HG03060 (cell line): ENCODE measurements around the gene RNF10.
"Not testable (repeated sequence)": the region's sequence is repeated elsewhere in the genome, so short reads cannot be mapped to it uniquely, and the experiment has no call there.

Source experiments
- ATAC-seq: cut with Tn5 transposase; IDR thresholded peaks from one replicate; pipeline ENCODE4 v1.9.1; 2021; ENCODE audit warnings: low read depth, moderate number of reproducible peaks; ENCODE audit not compliant: unreplicated experiment

The RNF10 gene

GRCh38 chr12:120599672-120600552 lies 65.8 kb downstream of the RNF10 start:
- ATAC-seq = no peak

DNA sequence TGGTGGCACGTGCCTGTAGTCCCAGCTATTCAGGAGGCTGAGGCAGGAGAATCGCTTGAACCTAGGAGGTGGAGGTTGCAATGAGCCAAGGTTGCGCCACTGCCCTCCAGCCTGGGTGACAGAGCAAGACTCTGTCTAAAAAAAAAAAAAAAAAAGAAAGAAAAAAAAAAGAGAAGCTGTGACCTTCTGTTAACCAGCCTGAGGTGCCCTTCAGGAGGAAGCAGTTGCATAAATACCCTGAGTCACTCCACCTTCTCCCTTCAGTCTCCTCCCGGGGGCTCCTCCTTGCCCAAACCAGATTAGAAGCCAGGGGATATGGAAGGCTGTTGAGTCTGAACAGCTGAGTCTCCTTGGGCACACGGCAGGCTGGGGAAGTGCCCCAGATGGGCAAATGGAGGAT lies 68.3 kb downstream of the RNF10 start:
- ATAC-seq = not testable (repeated sequence)

DNA sequence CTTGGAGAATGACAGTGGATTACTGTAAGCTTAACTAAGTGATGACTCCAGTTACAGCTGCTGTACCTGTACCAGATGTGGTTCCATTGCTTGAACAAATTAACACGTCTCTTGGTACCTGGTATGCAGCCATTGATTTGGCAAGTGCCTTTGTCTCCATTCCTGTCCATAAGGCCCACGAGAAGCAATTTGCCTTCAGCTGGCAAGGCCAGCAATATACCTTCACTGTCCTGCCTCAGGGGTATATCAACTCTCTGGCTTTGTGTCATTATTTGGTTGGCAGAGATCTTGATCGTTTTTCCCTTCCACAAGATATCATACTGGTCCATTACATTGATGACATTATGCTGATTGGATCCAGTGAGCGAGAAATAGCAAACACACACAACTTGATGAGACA lies 76.4 kb downstream of the RNF10 start:
- ATAC-seq = no peak

GRCh38 chr12:120611534-120611933 lies 77.4 kb downstream of the RNF10 start:
- not testable (repeated sequence) for ATAC-seq

DNA sequence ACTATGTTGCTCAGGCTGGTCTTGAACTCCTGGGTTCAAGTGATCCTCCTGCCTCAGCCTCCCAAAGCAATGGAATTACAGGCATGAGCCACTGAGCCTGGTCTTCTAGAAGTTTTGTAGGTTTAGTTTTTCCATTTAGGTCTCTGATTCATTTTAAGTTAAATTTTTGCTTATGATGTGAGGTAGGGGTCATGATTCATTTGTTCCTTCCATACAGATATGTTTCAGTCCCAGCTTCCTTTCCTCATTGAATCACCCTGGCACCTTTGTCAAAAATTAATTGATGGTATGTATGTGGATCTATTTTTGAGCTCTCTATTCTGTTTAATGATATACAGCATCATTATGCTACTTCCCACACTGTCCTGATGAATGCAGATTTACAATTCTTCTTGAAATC lies 80.7 kb downstream of the RNF10 start:
- no peak for ATAC-seq

DNA sequence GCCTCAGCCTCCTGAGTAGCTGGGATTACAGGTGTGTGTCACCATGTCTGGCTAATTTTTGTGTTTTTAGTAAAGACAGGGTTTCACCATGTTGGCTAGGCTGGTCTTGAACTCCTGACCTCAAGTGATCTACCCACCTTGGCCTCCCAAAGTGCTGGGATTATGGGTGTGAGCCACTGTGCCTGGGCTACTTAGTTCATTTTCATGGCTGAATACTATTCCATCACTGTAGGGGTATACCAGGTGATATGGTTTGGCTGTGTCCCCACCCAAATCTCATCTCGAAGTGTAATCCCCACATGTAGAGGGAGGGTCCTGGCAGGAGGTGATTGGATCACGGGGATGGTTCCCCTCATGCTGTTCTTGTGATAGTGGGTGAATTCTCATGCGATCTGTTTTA lies 83.0 kb downstream of the RNF10 start:
- not testable (repeated sequence) for ATAC-seq

- ATAC-seq = not testable (repeated sequence)
These were observed 83.6 kb downstream of the RNF10 start for GRCh38 chr12:120617767-120618166.

DNA sequence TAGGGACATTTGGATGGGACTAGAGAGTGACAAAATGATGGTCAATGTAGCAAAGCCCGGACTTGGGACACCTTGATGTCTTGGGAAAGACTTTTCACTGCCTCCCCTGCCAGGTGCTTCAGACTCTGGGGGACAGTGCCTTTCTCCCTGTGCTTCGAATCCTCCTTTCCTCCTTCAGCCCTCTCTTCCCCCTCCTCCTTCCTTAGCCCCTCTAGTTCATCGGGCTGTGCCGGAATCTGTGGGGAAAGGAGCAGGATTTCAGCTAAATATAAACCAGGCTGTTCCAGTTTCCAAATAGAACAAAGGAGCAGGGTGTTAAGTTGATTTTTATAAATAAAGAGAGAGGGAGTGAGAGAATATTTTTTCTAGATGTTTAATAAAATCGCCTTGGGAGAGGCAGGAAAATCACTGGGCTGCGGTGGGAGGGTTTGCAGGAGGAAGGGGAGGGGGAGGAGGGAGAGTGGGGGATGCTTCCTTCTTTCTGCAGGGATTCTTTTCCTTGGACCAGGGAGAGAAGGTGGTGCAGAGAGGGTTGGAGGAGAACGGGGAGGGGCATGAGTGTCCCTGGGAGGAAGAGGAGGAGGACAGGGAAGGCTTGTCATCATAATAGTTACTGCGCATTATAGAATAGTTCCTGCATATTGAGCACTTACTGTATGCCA lies 84.9 kb downstream of the RNF10 start:
- ATAC-seq = no peak

- ATAC-seq = no peak
These were observed 86.5 kb downstream of the RNF10 start for GRCh38 chr12:120620624-120621023.

DNA sequence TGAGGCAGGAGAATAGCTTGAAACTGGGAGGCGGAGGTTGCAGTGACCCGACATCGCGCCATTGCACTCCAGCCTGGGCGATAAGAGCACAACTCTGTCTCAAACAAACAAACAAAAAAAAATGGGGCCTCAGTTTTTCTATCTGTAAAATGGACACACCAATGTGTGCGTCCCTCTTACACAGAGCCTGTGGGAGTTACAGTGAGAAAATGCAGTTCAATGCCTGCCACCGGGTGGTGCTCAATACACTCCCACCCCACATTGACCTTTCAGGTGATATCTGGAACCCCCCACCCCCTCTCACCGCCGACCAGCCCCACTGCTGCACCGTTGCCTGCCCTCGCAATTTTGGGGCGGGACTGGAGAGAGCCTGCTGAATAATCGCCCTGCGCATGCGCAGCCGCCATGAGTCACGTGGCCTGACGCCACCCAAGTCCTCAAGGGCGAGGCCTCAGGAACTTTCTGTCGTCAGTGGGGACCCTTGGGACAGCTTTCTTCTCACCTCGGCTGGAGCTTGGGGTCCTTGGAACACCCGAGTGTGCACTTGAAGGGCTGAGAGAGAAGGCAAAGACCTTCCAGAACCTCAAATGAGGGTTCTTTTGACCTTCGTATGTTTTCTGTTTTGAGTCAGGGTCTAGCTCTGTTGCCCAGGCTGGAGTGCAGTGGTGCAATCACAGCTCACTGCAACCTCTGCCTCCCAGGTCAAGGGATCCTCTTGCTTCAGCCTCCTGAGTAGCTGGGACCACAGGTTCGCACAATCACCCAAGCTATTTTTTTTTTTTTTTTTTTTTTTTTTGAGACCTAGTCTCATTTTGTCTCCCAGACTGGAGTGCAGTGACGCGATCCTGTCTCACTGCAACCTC lies 91.6 kb downstream of the RNF10 start:
- ATAC-seq = no peak
